ENCODE results near the gene GALNT2. TPM values are rescaled to one million over a fixed set of nuclear protein-coding genes. Genes with fewer than 3 reads are reported as not detected.

GALNT2 gene
- total and polyA plus RNA-seq, 12 donors = 22.3 to 220 (median 85.7) TPM

DNA sequence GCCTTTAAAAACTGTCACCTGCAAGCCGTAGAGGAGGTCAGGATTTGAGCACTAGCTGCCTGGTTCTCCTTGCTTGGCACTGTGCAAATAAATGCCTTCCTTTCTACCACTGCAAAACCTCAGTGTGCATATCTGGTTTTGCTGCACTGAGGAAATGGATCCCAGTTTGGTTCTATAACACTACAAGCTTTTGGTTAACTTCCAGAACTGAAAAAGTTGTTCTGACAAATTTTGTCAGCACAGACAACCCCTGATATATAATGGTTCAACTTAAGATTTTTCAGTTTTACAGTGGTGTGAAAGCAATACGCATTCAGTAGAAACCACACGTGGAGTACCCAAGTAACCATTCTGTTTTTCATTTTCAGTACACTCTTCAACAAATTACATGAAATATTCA is 29.8 kb upstream of the GALNT2 start:
- no peaks in the 10 kb centered on the region for H3K27me3 ChIP-seq
- no peak for TF ChIP-seq POLR2A (IDR thresholded peaks at IDR 0.05)
- TF ChIP-seq, protein P1, sequence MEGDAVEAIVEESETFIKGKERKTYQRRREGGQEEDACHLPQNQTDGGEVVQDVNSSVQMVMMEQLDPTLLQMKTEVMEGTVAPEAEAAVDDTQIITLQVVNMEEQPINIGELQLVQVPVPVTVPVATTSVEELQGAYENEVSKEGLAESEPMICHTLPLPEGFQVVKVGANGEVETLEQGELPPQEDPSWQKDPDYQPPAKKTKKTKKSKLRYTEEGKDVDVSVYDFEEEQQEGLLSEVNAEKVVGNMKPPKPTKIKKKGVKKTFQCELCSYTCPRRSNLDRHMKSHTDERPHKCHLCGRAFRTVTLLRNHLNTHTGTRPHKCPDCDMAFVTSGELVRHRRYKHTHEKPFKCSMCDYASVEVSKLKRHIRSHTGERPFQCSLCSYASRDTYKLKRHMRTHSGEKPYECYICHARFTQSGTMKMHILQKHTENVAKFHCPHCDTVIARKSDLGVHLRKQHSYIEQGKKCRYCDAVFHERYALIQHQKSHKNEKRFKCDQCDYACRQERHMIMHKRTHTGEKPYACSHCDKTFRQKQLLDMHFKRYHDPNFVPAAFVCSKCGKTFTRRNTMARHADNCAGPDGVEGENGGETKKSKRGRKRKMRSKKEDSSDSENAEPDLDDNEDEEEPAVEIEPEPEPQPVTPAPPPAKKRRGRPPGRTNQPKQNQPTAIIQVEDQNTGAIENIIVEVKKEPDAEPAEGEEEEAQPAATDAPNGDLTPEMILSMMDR (IDR thresholded peaks at IDR 0.05) = no peak
- intact Hi-C loops (cut with DNase I) = no loop called here
- H3K27ac ChIP-seq = no peak overlapping the region
- no peaks in the 10 kb centered on the region for H3K36me3 ChIP-seq (replicated peaks in 1 of 2)
- no peak for DNase-seq
- H3K9me3 ChIP-seq (replicated peaks in 1 of 3) = peaks cover 0 to 8% (median 0%) of the 10 kb centered on the region in 3 donors
- WGBS, 4 donors = 73 to 85% (median 79%) methylated on average over 3 of the region's 3 CpGs
- no peaks in the 10 kb centered on the region for H3K4me1 ChIP-seq (replicated peaks in 1 of 2)
- H3K4me3 ChIP-seq = no peak overlapping the region

DNA sequence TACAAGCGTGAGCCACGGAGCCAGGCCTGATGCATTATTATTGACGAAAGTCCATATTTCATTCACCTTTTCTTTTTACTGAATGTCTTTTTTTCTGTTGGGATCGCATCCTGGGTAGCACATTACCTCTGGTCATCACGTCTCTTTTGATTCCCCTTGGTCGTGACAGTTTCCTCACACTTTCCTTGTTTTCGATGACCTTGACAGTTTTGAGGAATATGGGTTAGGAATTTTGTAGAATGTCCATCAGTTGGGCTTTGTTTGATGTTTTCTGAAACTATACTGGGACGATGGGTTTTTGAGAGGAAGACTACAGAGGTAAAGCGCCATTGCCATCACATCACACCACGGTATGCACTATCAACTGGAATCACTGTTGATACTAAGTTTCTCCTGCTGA is 26.6 kb upstream of the GALNT2 start:
- WGBS, 4 donors = 92 to 96% (median 94%) methylated on average over 10 of the region's 10 CpGs

DNA sequence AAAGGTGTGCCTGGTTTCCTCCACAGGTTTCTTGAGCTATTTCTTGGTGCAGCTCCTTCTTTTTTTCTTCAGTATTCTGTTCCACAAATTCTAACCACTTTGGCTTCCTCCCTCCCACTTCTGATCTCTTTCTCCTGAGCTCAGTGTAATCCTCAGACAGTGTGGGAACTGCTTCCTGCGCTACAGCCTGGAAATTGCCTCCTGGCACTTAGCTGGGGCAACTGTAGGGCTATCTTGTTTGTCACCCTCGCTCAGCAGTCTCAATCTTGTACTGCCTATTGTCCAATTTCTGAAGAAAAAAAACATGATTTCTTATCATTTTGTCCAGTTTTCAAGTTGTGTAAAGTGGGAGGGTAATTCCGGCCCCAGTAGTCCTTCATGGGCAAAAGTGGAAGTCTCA is 24.0 kb upstream of the GALNT2 start:
- intact Hi-C loops (cut with DNase I) = no loop called here
- TF ChIP-seq, protein P1 (IDR thresholded peaks at IDR 0.05) = no peak
- no peak for TF ChIP-seq POLR2A (IDR thresholded peaks at IDR 0.05)
- Histone ChIP-seq H3K4me3 (no peak overlapping the region), H3K4me1 (replicated peaks in 1 of 2) (no peaks in the 10 kb centered on the region), H3K9me3 (replicated peaks in 1 of 3) (no peaks in the 10 kb centered on the region), H3K27ac (no peak overlapping the region), H3K36me3 (replicated peaks in 1 of 2) (no peaks in the 10 kb centered on the region), H3K27me3 (no peaks in the 10 kb centered on the region)
- 77 to 83% (median 79%) methylated on average over 3 of the region's 3 CpGs for WGBS, 4 donors
- DNase-seq = no peak

More for the DNA sequence above, 26.6 kb upstream of the GALNT2 start:
- DNase-seq = no peak
- Histone ChIP-seq H3K4me3 (no peak overlapping the region), H3K36me3 (replicated peaks in 1 of 2) (no peaks in the 10 kb centered on the region), H3K4me1 (replicated peaks in 1 of 2) (no peaks in the 10 kb centered on the region), H3K9me3 (replicated peaks in 1 of 3) (peaks cover 0 to 5% (median 0%) of the 10 kb centered on the region in 3 donors), H3K27ac (no peak overlapping the region), H3K27me3 (no peaks in the 10 kb centered on the region)
- intact Hi-C loops (cut with DNase I) = no loop called here
- no peak for TF ChIP-seq POLR2A (IDR thresholded peaks at IDR 0.05)

DNA sequence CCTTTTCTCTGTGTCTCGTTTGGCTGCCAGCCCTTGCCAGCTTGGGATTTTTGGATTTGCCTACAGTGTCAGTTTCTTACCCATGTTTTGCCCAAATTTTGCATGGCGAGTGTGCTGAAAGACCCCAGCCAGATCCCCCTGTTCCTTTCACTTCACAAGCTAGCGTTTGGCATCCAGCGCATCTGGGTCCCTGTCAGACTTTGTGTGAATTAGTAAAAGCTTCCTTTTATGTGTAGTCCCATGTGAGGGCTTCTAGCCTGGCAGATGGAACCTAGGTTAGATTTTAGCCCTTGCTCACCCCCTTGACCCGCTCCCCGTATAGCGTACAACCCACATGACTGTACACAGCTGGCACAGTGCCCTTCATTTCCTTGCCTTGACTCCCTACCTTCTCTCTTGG is 22.3 kb upstream of the GALNT2 start:
- intact Hi-C loops (cut with DNase I) = no loop called here
- Histone ChIP-seq H3K27me3 (no peaks in the 10 kb centered on the region), H3K27ac (no peak overlapping the region), H3K4me1 (replicated peaks in 1 of 2) (no peaks in the 10 kb centered on the region), H3K36me3 (replicated peaks in 1 of 2) (no peaks in the 10 kb centered on the region), H3K4me3 (no peak overlapping the region), H3K9me3 (replicated peaks in 1 of 3) (no peaks in the 10 kb centered on the region)
- no peak for DNase-seq
- no peak for TF ChIP-seq POLR2A (IDR thresholded peaks at IDR 0.05)
- TF ChIP-seq, protein P1 (IDR thresholded peaks at IDR 0.05) = no peak
- 80 to 93% (median 91%) methylated on average over 7 of the region's 7 CpGs for WGBS, 4 donors

DNA sequence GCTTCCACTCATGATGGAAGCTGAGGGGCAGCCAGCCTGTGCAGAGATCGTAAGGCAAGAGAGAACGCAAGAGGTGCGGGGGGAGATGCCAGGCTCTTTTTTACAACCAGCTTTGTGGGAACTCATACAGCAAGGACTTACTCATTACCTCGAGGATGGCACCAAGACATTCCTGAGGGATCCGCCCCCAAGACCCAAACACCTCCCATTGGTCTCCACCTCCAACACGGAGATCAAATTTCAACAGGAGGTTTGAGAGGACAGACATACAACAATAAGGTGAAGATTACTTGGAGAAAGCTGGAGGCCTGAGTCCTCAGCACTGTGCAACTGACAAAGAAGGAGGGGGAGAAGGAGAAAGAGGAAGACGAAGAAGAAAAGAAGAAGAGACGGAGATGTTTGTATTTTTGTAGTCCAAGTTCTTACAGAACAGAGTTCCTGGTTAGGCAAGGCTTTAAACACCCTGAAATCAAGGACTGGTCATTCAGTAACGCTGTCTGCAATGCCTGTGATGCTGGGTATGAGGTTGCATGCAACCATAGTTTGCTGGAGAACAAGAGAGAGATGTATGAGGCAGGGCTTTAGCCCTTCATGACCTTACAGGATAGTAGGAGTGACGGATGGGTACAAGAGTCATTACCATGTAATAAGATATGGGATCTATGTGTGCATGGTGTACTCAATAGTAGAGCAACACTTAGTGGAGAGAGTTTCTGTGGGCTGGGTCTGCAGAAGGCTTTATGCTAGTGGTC is 19.7 kb upstream of the GALNT2 start:
- no peak overlapping the region for H3K27ac ChIP-seq
- H3K4me3 ChIP-seq = no peak overlapping the region
- H3K27me3 ChIP-seq = no peaks in the 10 kb centered on the region
- no peaks in the 10 kb centered on the region for H3K9me3 ChIP-seq (replicated peaks in 1 of 3)
- TF ChIP-seq, protein P1 (IDR thresholded peaks at IDR 0.05) = no peak
- no peak for TF ChIP-seq POLR2A (IDR thresholded peaks at IDR 0.05)
- H3K36me3 ChIP-seq (replicated peaks in 1 of 2) = no peaks in the 10 kb centered on the region
- 67 to 73% (median 71%) methylated on average over 10 of the region's 10 CpGs for WGBS, 4 donors
- intact Hi-C loops (cut with DNase I) = no loop called here
- no peaks in the 10 kb centered on the region for H3K4me1 ChIP-seq (replicated peaks in 1 of 2)
- DNase-seq = no peak

Data from adrenal gland (tissue), 12 donors.